Muscle of arm (tissue), 12 donors: ENCODE results near the gene TYW1B. TPM values are rescaled to one million over a fixed set of nuclear protein-coding genes. Genes with fewer than 3 reads are reported as not detected.
"Not testable (repeated sequence)": the region's sequence is repeated elsewhere in the genome, so short reads cannot be mapped to it uniquely, and the experiment has no call there.

Experiments used
- DNase-seq: peaks from one replicate; pipeline ENCODE4 v3.0.0-alpha.2; 2013
- polyA plus RNA-seq, 12 donors: library from polyadenylated mRNA; unstranded; fragments of 120-200 nt; gene quantifications; one replicate each; pipeline ENCODE4 v1.2.1, GENCODE V29; 2013; ENCODE audit not compliant: insufficient read length in 12 of 12

Gene TYW1B
- polyA plus RNA-seq, 12 donors = 2.5 to 9.6 (median 5.6) TPM; not detected in 1

- DNase-seq = not testable (repeated sequence)
Measured at GRCh38 chr7:72816370-72817157, 11.4 kb downstream of the TYW1B start.

GRCh38 chr7:72810437-72810836 is 17.6 kb downstream of the TYW1B start:
- DNase-seq = not testable (repeated sequence)

- not testable (repeated sequence) for DNase-seq
Measured at GRCh38 chr7:72808511-72808910, 19.5 kb downstream of the TYW1B start.

- not testable (repeated sequence) for DNase-seq
Measured at GRCh38 chr7:72806851-72807250, 21.1 kb downstream of the TYW1B start.

GRCh38 chr7:72805526-72806494 is 22.2 kb downstream of the TYW1B start:
- no peak for DNase-seq

- not testable (repeated sequence) for DNase-seq
Measured at GRCh38 chr7:72803778-72804177, 24.2 kb downstream of the TYW1B start.

GRCh38 chr7:72801564-72801963 is 26.4 kb downstream of the TYW1B start:
- DNase-seq = not testable (repeated sequence)

GRCh38 chr7:72795401-72795800 is 32.6 kb downstream of the TYW1B start:
- not testable (repeated sequence) for DNase-seq

- no peak for DNase-seq
Measured at GRCh38 chr7:72793791-72794190, 34.2 kb downstream of the TYW1B start.

GRCh38 chr7:72790698-72791060 is 37.3 kb downstream of the TYW1B start:
- DNase-seq = not testable (repeated sequence)

GRCh38 chr7:72790048-72790697 is 37.8 kb downstream of the TYW1B start:
- not testable (repeated sequence) for DNase-seq

GRCh38 chr7:72785166-72785955 is 42.6 kb downstream of the TYW1B start:
- DNase-seq = no peak

GRCh38 chr7:72783601-72784370 is 44.2 kb downstream of the TYW1B start:
- DNase-seq = peak; percentile 13

GRCh38 chr7:72781631-72782030 is 46.4 kb downstream of the TYW1B start:
- DNase-seq = no peak

GRCh38 chr7:72781161-72781560 is 46.8 kb downstream of the TYW1B start:
- no peak for DNase-seq

GRCh38 chr7:72780289-72780894 is 47.6 kb downstream of the TYW1B start:
- not testable (repeated sequence) for DNase-seq

GRCh38 chr7:72777167-72777566 is 50.8 kb downstream of the TYW1B start:
- not testable (repeated sequence) for DNase-seq

- not testable (repeated sequence) for DNase-seq
Measured at GRCh38 chr7:72772627-72773026, 55.4 kb downstream of the TYW1B start.

GRCh38 chr7:72766994-72767393 is 61.0 kb downstream of the TYW1B start:
- DNase-seq = not testable (repeated sequence)

- no peak for DNase-seq
Measured at GRCh38 chr7:72760602-72761001, 67.4 kb downstream of the TYW1B start.
